Vagina (tissue), 2 donors: Measurements from ENCODE around the gene PCDHB2.

Source experiments
- CTCF ChIP-seq, 3 experiments: fragments of 450-650 bp in 2 of 3; fragments of 200-600 bp in 1 of 3; sonication (generic) in 1 of 3; IDR thresholded peaks; one replicate each; pipeline ENCODE4 v1.5.1; 2017 to 2019; ENCODE audit warnings: antibody characterized with exemption in 3 of 3, mild to moderate bottlenecking in 2 of 3, moderate library complexity in 2 of 3
- POLR2A ChIP-seq, 2 donors: fragments of 450-650 bp; IDR thresholded peaks; one replicate each; pipeline ENCODE4 v1.6.1; 2017; ENCODE audit warnings: antibody characterized with exemption in 2 of 2, mild to moderate bottlenecking in 2 of 2, moderate library complexity in 2 of 2

GRCh38 chr5:141121563-141121962 is 27.1 kb downstream of the PCDHB2 start, which contains the start of gene PCDHB4:
- TF ChIP-seq CTCF (IDR thresholded peaks at IDR 0.05), result peak in 1 of 3 experiments; percentile 10
- TF ChIP-seq POLR2A (IDR thresholded peaks at IDR 0.05), result no peak
